Breast epithelium (tissue), 3 donors: ENCODE data around the gene PCARE.
A peak's percentile ranks its signal among the peaks of the same experiment; 100 is the strongest.

Source experiments
- POLR2A ChIP-seq: fragments of 450-650 bp; IDR thresholded peaks from one replicate; pipeline ENCODE4 v1.6.1; 2016; ENCODE audit warnings: antibody characterized with exemption, mild to moderate bottlenecking, moderate library complexity
- POLR2AphosphoS5 ChIP-seq, 3 donors: sonication (generic); formaldehyde crosslinking; IDR thresholded peaks; one replicate each; pipeline ENCODE4 v1.6.1; 2017; ENCODE audit warnings: antibody characterized with exemption in 3 of 3
- TF ChIP-seq, protein P1 (sequence below), 3 donors: fragments of 450-650 bp; IDR thresholded peaks; one replicate each; pipeline ENCODE4 v1.5.1; 2016 to 2017; ENCODE audit warnings: antibody characterized with exemption in 3 of 3, mild to moderate bottlenecking in 3 of 3, moderate library complexity in 3 of 3

DNA sequence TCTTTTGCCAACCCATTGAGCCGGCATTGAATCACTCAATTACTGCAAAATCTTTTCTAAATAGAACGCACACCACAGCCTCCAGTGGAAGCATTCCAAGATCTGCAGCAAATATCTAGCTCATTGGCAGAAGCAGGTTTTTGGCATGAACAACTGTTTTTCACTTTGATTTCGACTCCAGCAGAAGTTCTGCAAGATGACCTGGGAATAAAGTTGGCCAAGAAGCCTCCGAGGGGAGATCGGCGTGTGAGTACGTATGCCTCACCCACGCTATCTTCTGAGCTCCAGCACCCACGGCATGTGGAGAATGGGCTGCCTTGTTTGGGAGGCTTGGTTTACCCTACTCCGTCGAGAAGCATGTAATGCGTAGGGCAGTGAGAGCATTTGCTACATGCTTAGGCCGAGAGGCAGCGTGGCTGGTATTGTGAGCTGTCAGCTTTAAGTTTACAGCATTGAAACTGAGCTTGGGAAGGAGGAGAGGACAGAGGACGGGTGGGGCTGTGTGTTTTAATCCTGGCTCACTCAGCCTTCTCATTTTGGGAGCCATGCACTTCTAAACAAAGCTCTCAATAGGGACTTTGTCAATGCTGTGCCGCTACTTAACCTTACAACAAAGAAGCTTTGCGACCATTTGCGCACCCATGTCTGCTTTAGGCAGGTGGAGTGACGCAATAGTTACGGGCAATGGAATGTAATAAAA is 10.5 kb downstream of the PCARE start:
- TF ChIP-seq, protein P1, sequence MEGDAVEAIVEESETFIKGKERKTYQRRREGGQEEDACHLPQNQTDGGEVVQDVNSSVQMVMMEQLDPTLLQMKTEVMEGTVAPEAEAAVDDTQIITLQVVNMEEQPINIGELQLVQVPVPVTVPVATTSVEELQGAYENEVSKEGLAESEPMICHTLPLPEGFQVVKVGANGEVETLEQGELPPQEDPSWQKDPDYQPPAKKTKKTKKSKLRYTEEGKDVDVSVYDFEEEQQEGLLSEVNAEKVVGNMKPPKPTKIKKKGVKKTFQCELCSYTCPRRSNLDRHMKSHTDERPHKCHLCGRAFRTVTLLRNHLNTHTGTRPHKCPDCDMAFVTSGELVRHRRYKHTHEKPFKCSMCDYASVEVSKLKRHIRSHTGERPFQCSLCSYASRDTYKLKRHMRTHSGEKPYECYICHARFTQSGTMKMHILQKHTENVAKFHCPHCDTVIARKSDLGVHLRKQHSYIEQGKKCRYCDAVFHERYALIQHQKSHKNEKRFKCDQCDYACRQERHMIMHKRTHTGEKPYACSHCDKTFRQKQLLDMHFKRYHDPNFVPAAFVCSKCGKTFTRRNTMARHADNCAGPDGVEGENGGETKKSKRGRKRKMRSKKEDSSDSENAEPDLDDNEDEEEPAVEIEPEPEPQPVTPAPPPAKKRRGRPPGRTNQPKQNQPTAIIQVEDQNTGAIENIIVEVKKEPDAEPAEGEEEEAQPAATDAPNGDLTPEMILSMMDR (IDR thresholded peaks at IDR 0.05), result no peak
- TF ChIP-seq POLR2AphosphoS5 (IDR thresholded peaks at IDR 0.05) (peak in 1 of 3 donors; percentile 31), POLR2A (no peak)
